ENCODE measurements around the gene GSTK1.

Gene GSTK1

GRCh38 chr7:143247372-143247771 is 15.9 kb upstream of the GSTK1 start (continued):
- TF ChIP-seq POU6F1 (CRISPR knock-in tag; IDR thresholded peaks at IDR 0.05; ENCODE audit: borderline replicate concordance, low read depth) = no peak
- TF ChIP-seq TCF4 (CRISPR knock-in tag; IDR thresholded peaks at IDR 0.05; ENCODE audit: borderline replicate concordance) = no peak
- TF ChIP-seq ZC3H10 (CRISPR knock-in tag; IDR thresholded peaks at IDR 0.05) = no peak
- no peak for TF ChIP-seq ZNF565 (CRISPR knock-in tag; conservative IDR thresholded peaks at IDR 0.05; ENCODE audit: low read depth)
- no peak for TF ChIP-seq ZFP30 (CRISPR knock-in tag; IDR thresholded peaks at IDR 0.05)
- TF ChIP-seq RARB (CRISPR knock-in tag; IDR thresholded peaks at IDR 0.05) = no peak
- no peak for TF ChIP-seq PPARA (CRISPR knock-in tag; IDR thresholded peaks at IDR 0.05; ENCODE audit: borderline replicate concordance)
- TF ChIP-seq GLIS3 (CRISPR knock-in tag; IDR thresholded peaks at IDR 0.05) = no peak
- TF ChIP-seq BACH2 (CRISPR knock-in tag; IDR thresholded peaks at IDR 0.05; ENCODE audit: borderline replicate concordance) = no peak

GRCh38 chr7:143248761-143249354 is 14.4 kb upstream of the GSTK1 start:
- ATAC-seq = no peak
- TF ChIP-seq POU6F1 (CRISPR knock-in tag; IDR thresholded peaks at IDR 0.05; ENCODE audit: borderline replicate concordance, low read depth) (no peak), ARNTL (CRISPR knock-in tag; IDR thresholded peaks at IDR 0.05; ENCODE audit: borderline replicate concordance, low read depth) (no peak), ESRRG (CRISPR knock-in tag; IDR thresholded peaks at IDR 0.05) (no peak), TCF4 (CRISPR knock-in tag; IDR thresholded peaks at IDR 0.05; ENCODE audit: borderline replicate concordance) (no peak), TOX (CRISPR knock-in tag; IDR thresholded peaks at IDR 0.05; ENCODE audit: borderline replicate concordance) (no peak), ZNF70 (CRISPR knock-in tag; IDR thresholded peaks at IDR 0.05) (no peak), GLIS3 (CRISPR knock-in tag; IDR thresholded peaks at IDR 0.05) (no peak), ZNF8 (CRISPR knock-in tag; IDR thresholded peaks at IDR 0.05) (no peak), PPARA (CRISPR knock-in tag; IDR thresholded peaks at IDR 0.05; ENCODE audit: borderline replicate concordance) (no peak), OSR1 (CRISPR knock-in tag; IDR thresholded peaks at IDR 0.05) (no peak), CSDC2 (CRISPR knock-in tag; IDR thresholded peaks at IDR 0.05) (no peak), ZFP30 (CRISPR knock-in tag; IDR thresholded peaks at IDR 0.05) (no peak), SNAI2 (CRISPR knock-in tag; IDR thresholded peaks at IDR 0.05) (no peak), BACH2 (CRISPR knock-in tag; IDR thresholded peaks at IDR 0.05; ENCODE audit: borderline replicate concordance) (no peak), CREB5 (CRISPR knock-in tag; IDR thresholded peaks at IDR 0.05; ENCODE audit: low read depth) (no peak), ZC3H10 (CRISPR knock-in tag; IDR thresholded peaks at IDR 0.05) (no peak), TSHZ2 (CRISPR knock-in tag; IDR thresholded peaks at IDR 0.05) (no peak), ISL1 (CRISPR knock-in tag; IDR thresholded peaks at IDR 0.05) (no peak), CSRNP3 (CRISPR knock-in tag; IDR thresholded peaks at IDR 0.05) (no peak)

- ATAC-seq = no peak
- TF ChIP-seq ISL1 (CRISPR knock-in tag; IDR thresholded peaks at IDR 0.05) (no peak), ZFP3 (CRISPR knock-in tag; IDR thresholded peaks at IDR 0.05) (no peak), ZNF8 (CRISPR knock-in tag; IDR thresholded peaks at IDR 0.05) (no peak), ZC3H10 (CRISPR knock-in tag; IDR thresholded peaks at IDR 0.05) (no peak), ARNTL (CRISPR knock-in tag; IDR thresholded peaks at IDR 0.05; ENCODE audit: borderline replicate concordance, low read depth) (no peak), TCF4 (CRISPR knock-in tag; IDR thresholded peaks at IDR 0.05; ENCODE audit: borderline replicate concordance) (no peak), TOX (CRISPR knock-in tag; IDR thresholded peaks at IDR 0.05; ENCODE audit: borderline replicate concordance) (no peak), ESRRG (CRISPR knock-in tag; IDR thresholded peaks at IDR 0.05) (no peak), CSDC2 (CRISPR knock-in tag; IDR thresholded peaks at IDR 0.05) (no peak), SNAI2 (CRISPR knock-in tag; IDR thresholded peaks at IDR 0.05) (no peak), PATZ1 (CRISPR knock-in tag; IDR thresholded peaks at IDR 0.05; ENCODE audit: borderline replicate concordance) (no peak), BACH2 (CRISPR knock-in tag; IDR thresholded peaks at IDR 0.05; ENCODE audit: borderline replicate concordance) (no peak), CSRNP3 (CRISPR knock-in tag; IDR thresholded peaks at IDR 0.05) (no peak), RARB (CRISPR knock-in tag; IDR thresholded peaks at IDR 0.05) (no peak)
Measured at GRCh38 chr7:143250199-143250598, 13.0 kb upstream of the GSTK1 start.
